ENCODE data around the gene ARAP1.

GRCh38 chr11:72700146-72700545, 52.1 kb downstream of the ARAP1 start:
- TF ChIP-seq CTCF (IDR thresholded peaks at IDR 0.05; ENCODE audit: extremely low read depth in 1 of 2, insufficient read depth in 1 of 2, low read depth in 1 of 2, low read length in 2 of 2) (no peak), EZH2 (IDR thresholded peaks at IDR 0.05; ENCODE audit: borderline replicate concordance, low read depth, low read length, severe bottlenecking) (no peak), MYC (IDR thresholded peaks at IDR 0.05; ENCODE audit: low read depth, low read length) (no peak), FOS (IDR thresholded peaks at IDR 0.05; ENCODE audit: borderline replicate concordance, insufficient read depth, low read length) (no peak), JUN (IDR thresholded peaks at IDR 0.05; ENCODE audit: borderline replicate concordance, insufficient read depth, insufficient read length, low read depth) (no peak), POLR2AphosphoS5 (IDR thresholded peaks at IDR 0.05; ENCODE audit: insufficient read depth, low read depth, low read length) (no peak)
- TF ChIP-seq, protein P1, sequence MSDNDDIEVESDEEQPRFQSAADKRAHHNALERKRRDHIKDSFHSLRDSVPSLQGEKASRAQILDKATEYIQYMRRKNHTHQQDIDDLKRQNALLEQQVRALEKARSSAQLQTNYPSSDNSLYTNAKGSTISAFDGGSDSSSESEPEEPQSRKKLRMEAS (IDR thresholded peaks at IDR 0.05; ENCODE audit: insufficient read depth, insufficient read length), result no peak
